Suprapubic skin (tissue), 4 donors: ENCODE data around the gene SLC9A9. TPM values are rescaled to one million over a fixed set of nuclear protein-coding genes. Genes with fewer than 3 reads are reported as not detected.

Experiments used
- DNase-seq, 2 donors: peaks; one replicate each; pipeline ENCODE4 v3.0.0-alpha.2; 2019; ENCODE audit warnings: low spot score in 2 of 2
- H3K27ac ChIP-seq: fragments of 200-600 bp; sonication (generic); one replicate; pipeline ENCODE4 v1.5.1; 2019
- H3K27me3 ChIP-seq: fragments of 200-600 bp; sonication (generic); one replicate; pipeline ENCODE4 v1.5.1; 2019
- H3K36me3 ChIP-seq: fragments of 200-600 bp; sonication (generic); one replicate; pipeline ENCODE4 v1.5.1; 2019
- H3K4me1 ChIP-seq: fragments of 200-600 bp; sonication (generic); one replicate; pipeline ENCODE4 v1.5.1; 2019
- H3K4me3 ChIP-seq: fragments of 200-600 bp; sonication (generic); one replicate; pipeline ENCODE4 v1.5.1; 2019; ENCODE audit warnings: mild to moderate bottlenecking
- H3K9me3 ChIP-seq: fragments of 200-600 bp; sonication (generic); one replicate; pipeline ENCODE4 v1.5.1; 2019
- EP300 ChIP-seq: sonication (generic); formaldehyde crosslinking; IDR thresholded peaks from one replicate; pipeline ENCODE4 v1.6.1; 2017; ENCODE audit warnings: antibody characterized with exemption
- POLR2A ChIP-seq, 2 donors: fragments of 450-650 bp; IDR thresholded peaks; one replicate each; pipeline ENCODE4 v1.6.1; 2017; ENCODE audit warnings: antibody characterized with exemption in 2 of 2, mild to moderate bottlenecking in 2 of 2, moderate library complexity in 2 of 2
- POLR2AphosphoS5 ChIP-seq, 3 donors: sonication (generic); formaldehyde crosslinking; IDR thresholded peaks; one replicate each; pipeline ENCODE4 v1.6.1; 2017; ENCODE audit warnings: antibody characterized with exemption in 3 of 3
- WGBS: methylation state at CpG from one replicate; pipeline ENCODE4 v1.1.5; 2018; 5-methylcytosine and 5-hydroxymethylcytosine counted together
- total RNA-seq, 4 donors: library from RNA; depleted of rRNA; stranded (reverse); fragments of >200 nt; gene quantifications; one replicate each; pipeline ENCODE4 v1.1.0, GENCODE V29; 2016
- TF ChIP-seq, protein P1 (sequence below), 2 donors: fragments of 200-600 bp in 1 of 2; fragments of 450-650 bp in 1 of 2; sonication (generic) in 1 of 2; IDR thresholded peaks; one replicate each; pipeline ENCODE4 v1.5.1; 2016 to 2019; ENCODE audit warnings: antibody characterized with exemption in 2 of 2, mild to moderate bottlenecking in 1 of 2, moderate library complexity in 1 of 2

The SLC9A9 gene
- total RNA-seq, 4 donors from 2014 or later, result 16.6 to 51.0 (median 30.0) TPM

DNA sequence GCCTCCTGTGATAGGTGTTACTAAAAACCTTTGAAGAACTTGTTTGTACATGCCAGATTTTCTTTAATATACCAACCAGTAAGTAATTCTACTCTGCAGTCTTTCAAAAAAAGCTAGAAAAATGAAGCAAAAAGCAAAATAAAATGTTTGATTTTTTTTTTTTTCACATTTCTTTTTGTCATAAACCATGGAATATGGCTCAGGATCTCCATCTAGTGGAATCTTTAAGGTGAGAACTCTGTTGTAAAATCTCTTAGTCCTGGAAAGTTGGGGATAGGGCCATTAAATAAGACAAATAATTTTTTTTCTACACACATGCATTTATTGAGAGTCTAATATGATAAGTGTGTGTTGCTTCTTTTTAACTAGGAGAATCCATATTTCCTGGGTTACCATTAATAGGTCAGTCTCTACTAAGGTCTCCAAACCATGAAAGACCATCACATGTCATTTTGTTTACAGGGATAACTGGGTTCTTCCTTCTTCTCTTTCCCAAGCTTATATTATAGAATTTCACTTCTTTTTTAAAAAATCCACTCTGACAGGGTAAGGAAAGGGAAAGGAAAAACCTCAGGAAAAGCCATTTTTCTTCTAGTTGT lies 84.6 kb downstream of the SLC9A9 start:
- no peaks in the 10 kb centered on the region for H3K9me3 ChIP-seq
- no peak overlapping the region for H3K27ac ChIP-seq
- H3K4me1 ChIP-seq, result no peaks in the 10 kb centered on the region
- TF ChIP-seq, protein P1, sequence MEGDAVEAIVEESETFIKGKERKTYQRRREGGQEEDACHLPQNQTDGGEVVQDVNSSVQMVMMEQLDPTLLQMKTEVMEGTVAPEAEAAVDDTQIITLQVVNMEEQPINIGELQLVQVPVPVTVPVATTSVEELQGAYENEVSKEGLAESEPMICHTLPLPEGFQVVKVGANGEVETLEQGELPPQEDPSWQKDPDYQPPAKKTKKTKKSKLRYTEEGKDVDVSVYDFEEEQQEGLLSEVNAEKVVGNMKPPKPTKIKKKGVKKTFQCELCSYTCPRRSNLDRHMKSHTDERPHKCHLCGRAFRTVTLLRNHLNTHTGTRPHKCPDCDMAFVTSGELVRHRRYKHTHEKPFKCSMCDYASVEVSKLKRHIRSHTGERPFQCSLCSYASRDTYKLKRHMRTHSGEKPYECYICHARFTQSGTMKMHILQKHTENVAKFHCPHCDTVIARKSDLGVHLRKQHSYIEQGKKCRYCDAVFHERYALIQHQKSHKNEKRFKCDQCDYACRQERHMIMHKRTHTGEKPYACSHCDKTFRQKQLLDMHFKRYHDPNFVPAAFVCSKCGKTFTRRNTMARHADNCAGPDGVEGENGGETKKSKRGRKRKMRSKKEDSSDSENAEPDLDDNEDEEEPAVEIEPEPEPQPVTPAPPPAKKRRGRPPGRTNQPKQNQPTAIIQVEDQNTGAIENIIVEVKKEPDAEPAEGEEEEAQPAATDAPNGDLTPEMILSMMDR (IDR thresholded peaks at IDR 0.05), result peak in 1 of 2 donors; percentile 14
- TF ChIP-seq POLR2AphosphoS5 (IDR thresholded peaks at IDR 0.05), result no peak
- no peak for DNase-seq
- H3K36me3 ChIP-seq, result no peaks in the 10 kb centered on the region
- no peaks in the 10 kb centered on the region for H3K27me3 ChIP-seq
- H3K4me3 ChIP-seq, result no peak overlapping the region

DNA sequence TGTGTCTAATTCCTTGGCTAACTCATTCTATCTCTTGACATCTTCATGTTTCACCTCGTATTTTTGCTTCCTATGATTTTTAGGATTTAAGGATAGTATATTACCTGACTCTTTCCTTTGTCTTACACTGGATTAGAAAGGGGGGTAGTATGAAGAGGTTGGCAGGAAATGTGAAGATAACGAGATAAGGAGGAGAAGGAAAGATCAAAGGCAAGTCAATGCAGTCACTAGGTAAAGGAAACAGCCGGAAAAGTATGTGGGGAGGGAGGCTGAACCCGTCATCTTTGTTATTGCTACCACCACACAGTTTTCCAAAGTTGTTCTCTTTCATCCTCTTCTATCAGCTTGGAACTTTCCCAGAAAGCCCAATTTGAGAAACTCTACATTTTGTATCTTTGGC lies 90.6 kb downstream of the SLC9A9 start:
- no peaks in the 10 kb centered on the region for H3K36me3 ChIP-seq
- no peak overlapping the region for H3K27ac ChIP-seq
- no peaks in the 10 kb centered on the region for H3K9me3 ChIP-seq
- no peak overlapping the region for H3K4me3 ChIP-seq
- no peaks in the 10 kb centered on the region for H3K27me3 ChIP-seq
- no peaks in the 10 kb centered on the region for H3K4me1 ChIP-seq
- WGBS, result 74% methylated on average over 4 of the region's 4 CpGs
- DNase-seq, result no peak
- TF ChIP-seq, protein P1 (IDR thresholded peaks at IDR 0.05), result no peak
- TF ChIP-seq POLR2A (IDR thresholded peaks at IDR 0.05) (no peak), EP300 (no peak), POLR2AphosphoS5 (IDR thresholded peaks at IDR 0.05) (no peak)

DNA sequence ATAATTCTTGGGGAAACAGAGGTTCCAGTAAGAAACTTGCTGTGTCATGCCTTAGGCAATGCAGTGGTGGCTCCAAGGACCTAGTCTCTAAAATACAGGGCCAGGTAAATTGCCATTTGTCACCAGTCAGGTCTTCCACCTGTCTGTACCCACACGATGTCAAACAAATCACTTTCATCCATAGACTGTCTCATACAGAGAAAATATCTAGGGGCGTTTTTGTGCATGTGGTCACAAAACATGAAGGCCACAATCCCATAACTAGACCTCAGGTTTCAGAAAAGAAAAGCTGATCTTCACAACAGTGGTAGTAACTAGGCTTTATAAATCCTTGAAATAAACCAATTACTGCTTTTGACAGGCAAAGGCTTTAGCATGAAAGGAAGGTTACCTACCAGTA lies 92.3 kb downstream of the SLC9A9 start:
- no peak for DNase-seq
- Histone ChIP-seq H3K27me3 (no peaks in the 10 kb centered on the region), H3K4me3 (no peak overlapping the region), H3K27ac (no peak overlapping the region), H3K36me3 (no peaks in the 10 kb centered on the region), H3K9me3 (no peaks in the 10 kb centered on the region), H3K4me1 (no peaks in the 10 kb centered on the region)
- 73% methylated on average over 2 of the region's 2 CpGs for WGBS
- TF ChIP-seq POLR2A (IDR thresholded peaks at IDR 0.05) (no peak), POLR2AphosphoS5 (IDR thresholded peaks at IDR 0.05) (no peak), EP300 (no peak)
- TF ChIP-seq, protein P1 (IDR thresholded peaks at IDR 0.05), result no peak

DNA sequence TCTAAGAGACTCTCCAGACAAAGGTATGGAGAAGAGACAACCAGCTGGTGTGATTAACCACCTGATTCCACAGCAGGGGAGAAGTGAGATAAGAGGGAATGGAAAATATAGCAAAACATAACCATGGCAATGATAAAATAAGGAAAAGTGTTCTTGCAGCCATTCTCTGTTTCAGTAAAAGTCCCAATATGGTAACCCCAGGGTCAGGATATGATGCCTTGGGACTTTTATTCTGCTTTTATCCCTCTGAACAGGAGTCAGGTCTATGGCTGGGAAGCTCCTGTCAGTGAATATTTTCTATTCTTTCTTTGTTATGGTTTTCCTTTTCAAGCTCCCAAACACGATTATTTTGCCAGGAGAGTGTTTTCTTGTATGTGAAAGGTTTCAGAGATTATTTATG lies 94.2 kb downstream of the SLC9A9 start:
- Histone ChIP-seq H3K27ac (no peak overlapping the region), H3K9me3 (no peaks in the 10 kb centered on the region), H3K27me3 (no peaks in the 10 kb centered on the region), H3K36me3 (no peaks in the 10 kb centered on the region), H3K4me1 (no peaks in the 10 kb centered on the region), H3K4me3 (no peak overlapping the region)
- DNase-seq, result no peak
- TF ChIP-seq, protein P1 (IDR thresholded peaks at IDR 0.05), result no peak
- TF ChIP-seq POLR2A (IDR thresholded peaks at IDR 0.05), result no peak
- no peak for TF ChIP-seq EP300
- no peak for TF ChIP-seq POLR2AphosphoS5 (IDR thresholded peaks at IDR 0.05)
- WGBS, result 53% methylated on average over 1 of the region's 1 CpG

DNA sequence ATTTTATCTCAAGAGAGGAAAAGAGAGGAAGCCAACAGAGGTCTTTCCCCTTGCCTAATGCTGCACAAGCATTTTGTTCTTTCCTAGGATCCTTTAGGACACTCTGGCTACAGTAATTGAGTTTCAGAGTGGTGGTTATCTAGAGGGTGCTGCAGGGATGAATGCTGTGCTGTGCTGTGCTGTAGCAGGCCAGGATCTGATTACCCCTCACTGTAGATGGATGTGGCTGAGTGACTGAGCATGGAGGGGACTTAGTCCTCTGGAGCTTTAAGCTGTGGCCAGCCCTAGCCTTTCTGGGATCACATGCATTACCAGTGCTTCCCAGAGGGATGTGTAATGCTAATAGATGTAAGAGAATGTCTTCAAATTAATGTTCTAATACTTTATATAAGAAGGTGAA lies 94.8 kb downstream of the SLC9A9 start:
- TF ChIP-seq POLR2A (IDR thresholded peaks at IDR 0.05), result no peak
- TF ChIP-seq POLR2AphosphoS5 (IDR thresholded peaks at IDR 0.05), result no peak
- TF ChIP-seq, protein P1 (IDR thresholded peaks at IDR 0.05), result no peak
- TF ChIP-seq EP300, result no peak
- H3K27me3 ChIP-seq, result no peaks in the 10 kb centered on the region
- no peak overlapping the region for H3K27ac ChIP-seq
- no peaks in the 10 kb centered on the region for H3K4me1 ChIP-seq
- no peaks in the 10 kb centered on the region for H3K36me3 ChIP-seq
- no peak for DNase-seq
- no peak overlapping the region for H3K4me3 ChIP-seq
- H3K9me3 ChIP-seq, result no peaks in the 10 kb centered on the region
